ENCODE results near the gene CITED4.

CITED4 gene

GRCh38 chr1:40884055-40884795, 22.1 kb upstream of the CITED4 start:
- no peak for DNase-seq

DNA sequence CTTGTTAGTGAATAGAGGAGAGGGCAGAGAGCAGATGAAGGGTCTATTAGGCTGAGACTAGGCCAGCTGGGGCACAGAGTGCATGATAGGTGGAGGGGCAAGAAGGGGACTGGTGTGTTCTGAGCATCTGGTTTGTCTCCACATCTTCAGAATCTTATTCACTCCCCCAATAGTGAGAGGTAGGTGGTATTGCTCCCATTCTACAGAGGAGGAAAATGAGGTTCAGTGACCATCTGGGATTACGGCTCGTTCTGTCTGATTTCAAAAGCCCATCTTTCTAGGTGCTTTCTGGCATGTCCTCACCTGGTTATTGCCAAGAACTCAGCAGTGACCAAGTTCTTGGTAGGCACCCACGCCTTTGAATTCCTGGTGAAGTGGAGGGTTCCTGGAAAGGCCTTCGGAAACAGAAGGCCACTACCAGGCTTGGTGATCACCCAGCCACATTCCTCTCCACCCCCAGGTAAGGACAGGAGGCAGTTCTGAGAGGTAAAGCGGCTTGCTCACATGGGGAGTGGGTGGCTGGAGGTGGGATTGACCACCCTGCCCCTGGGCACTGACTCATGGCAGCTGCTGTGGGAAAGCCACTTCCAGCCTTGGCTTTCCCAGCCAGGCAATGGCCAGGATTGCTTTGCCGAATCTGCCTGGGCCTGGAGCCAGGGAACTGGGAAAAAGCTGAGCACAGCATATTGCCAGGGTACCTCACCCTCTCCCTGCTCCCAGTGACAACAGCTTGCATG, 18.8 kb upstream of the CITED4 start:
- DNase-seq: no peak

DNA sequence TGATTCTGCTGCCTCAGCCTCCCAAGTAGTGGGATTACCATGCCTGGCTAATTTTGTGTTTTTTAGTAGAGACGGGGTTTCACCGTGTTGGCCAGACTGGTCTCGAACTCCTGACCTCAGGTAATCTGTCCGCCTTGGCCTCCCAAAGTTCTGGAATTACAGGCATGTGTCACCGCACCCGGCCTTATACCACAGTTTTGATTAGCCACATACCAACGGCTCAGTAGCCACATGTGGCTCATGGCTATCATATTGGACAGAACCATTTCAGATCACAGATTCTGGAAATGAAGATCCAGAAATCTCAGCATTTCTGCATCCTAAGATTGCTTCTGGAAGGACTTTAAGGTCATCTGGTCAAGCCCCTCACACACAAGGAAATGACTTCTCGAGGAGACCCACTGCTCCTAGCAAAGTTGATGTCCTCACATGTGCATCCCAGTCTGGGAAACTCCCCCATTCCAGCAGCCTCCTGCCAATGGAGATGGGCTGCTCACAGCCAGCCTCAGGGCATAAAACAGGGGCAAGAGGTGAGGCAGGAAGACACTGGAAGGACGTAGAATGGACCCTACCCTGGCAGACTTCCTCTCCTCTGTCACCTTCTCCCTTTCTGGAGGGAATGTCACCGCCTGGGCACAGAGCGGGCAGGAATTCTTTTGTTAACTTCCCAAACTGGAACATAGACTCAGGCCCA, 17.5 kb upstream of the CITED4 start:
- DNase-seq: no peak

DNA sequence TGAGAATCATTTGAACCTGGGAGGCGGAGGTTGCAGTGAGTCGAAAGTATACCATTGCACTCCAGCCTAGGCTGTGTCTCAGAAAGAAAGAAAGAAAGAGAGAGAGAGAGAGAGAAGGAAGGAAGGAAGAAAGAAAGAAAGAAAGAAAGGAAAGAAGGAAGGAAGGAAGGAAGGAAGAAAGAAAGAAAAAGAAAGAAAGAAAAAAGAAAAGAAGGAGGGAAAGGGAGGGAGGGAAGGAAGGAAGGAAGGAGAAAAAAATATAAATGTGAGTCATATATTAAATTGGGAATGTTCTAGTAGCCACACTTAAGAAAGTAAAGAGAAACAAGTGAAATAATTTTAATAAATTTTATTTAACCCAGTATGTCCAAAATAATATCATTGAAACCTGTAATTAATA, 16.7 kb upstream of the CITED4 start:
- no peak for DNase-seq

- peak; percentile 42 for DNase-seq
Observed at GRCh38 chr1:40877698-40878097, 15.5 kb upstream of the CITED4 start.

- no peak for DNase-seq
Observed at GRCh38 chr1:40876891-40877290, 14.7 kb upstream of the CITED4 start.

- no peak for DNase-seq
Observed at GRCh38 chr1:40876436-40876761, 14.2 kb upstream of the CITED4 start.

DNA sequence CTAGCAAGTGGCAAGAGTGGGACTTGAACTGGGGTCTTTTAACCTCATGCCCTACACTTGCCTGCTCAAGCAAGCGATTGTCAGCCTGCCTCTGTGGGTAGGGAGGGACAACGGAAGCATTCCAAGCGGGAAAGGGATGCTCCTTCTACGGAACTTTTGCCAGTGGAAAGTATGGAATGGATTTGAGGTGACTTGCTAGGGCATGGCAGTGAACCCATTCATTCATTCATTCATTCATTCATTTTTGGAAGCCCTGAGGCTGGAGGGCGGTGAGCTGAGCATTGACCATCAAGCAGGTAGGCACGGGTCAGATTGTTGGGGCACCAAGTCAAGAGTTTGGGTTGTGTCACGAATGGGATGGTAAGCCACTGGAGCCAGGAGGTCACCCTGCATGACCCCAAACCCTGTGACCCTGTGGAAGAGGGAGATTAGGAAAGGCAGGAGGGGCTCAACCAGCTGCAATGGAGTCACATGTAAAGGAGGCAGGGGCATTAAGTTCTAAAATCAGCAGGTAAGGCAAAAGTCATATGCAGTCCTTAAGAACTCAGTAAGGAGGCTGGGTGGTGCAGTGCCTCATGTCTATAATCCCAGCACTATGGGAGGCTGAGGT, 11.8 kb upstream of the CITED4 start:
- no peak for DNase-seq

GRCh38 chr1:40872276-40872675, 10.1 kb upstream of the CITED4 start:
- no peak for DNase-seq

DNA sequence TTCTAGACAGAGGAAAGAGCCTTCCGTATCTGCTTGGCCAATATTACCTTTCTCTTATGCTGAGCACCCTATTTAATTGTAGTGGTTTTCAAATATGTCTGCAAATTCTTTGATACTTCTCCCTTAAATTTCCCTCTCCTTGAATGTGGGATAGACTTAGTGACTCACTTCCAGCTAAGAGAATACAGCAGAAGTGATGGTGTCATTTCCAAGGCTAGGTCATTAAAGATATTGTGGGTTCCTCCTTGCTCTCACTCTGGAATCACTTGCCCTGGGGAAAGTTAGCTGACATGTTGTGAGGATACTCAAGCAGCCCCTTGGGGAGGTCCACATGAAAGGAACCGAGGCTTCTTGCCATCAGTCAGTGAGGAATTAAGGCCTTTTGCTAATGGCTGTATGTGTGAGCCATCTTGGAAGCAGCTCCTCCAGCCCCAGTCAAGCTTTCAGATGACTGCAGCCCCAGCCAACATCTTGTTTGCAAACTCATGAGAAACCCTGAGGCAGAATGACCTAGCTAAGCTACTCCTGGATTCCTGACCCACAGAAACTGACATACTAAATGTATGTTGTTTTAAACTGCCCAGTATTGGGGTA, 8.1 kb upstream of the CITED4 start:
- no peak for DNase-seq

- no peak for DNase-seq
Observed at GRCh38 chr1:40868051-40868723, 6.0 kb upstream of the CITED4 start.

DNA sequence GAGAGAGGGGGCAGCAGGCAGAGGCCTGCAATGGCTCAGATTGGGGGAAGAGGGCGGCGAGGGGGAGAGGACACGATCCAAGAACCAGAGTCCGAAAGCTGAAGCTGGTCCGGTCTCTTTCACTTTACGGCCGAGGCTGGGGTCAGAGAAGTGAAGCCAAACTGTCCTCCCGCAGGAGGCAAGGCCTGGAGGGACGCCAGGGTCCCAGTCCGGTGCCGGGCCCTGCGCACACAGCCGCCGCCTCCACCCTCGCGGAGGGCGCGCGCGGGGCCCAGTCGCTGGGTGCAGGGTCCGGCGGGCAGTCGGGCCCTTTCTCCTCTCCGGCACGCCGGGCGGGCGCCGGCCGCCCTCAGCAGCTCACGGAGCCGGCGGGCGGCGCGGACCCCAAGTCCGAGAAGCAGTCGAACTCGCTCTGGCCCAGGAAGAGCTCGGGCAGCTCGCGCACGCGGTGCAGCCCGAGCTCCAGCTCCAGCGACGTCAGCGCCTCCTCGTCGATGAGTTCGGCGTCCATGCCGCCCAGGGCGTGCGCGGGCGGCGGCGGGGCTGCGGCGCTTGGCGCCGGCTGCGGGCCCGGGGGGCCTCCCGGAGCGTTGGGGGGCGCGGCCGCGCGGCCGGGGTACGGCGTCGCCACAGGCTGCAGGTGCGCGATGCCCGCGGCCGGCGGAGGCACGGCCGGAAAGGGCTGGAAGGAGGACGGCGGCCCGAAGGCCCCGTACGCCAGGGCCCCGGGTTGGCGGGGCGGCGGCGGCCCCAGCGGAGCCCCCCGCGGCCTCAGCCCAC, 749 bp downstream of the CITED4 start:
- no peak for DNase-seq

DNA sequence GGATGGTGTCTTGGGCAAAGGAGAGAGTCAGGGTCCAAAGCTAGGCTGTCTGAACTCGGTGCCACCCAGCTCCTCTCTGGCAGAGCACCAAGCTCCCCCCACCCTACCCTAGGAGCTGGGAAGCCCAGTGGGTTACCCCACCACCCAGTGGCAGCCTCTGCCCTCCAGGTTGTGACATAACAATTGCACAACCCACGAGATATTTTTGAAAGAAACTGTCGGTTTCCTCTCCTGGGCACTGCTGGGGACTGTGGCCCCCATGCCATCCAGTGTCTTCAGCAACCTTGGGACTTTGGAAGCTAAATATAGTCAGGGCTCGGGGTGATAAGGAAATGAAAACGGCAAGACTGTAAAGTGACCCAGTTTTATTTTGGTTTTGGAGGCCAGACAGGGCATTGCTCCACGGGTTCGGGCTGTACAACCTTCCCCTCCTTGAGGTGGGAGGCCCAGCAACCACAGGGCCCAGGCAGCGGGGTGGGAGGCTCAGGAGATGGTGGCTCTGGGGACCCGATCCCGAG, 1.4 kb downstream of the CITED4 start:
- no peak for DNase-seq

- no peak for DNase-seq
Observed at GRCh38 chr1:40858856-40859416, 3.2 kb downstream of the CITED4 start.

GRCh38 chr1:40857737-40858136, 4.4 kb downstream of the CITED4 start:
- DNase-seq: no peak

DNA sequence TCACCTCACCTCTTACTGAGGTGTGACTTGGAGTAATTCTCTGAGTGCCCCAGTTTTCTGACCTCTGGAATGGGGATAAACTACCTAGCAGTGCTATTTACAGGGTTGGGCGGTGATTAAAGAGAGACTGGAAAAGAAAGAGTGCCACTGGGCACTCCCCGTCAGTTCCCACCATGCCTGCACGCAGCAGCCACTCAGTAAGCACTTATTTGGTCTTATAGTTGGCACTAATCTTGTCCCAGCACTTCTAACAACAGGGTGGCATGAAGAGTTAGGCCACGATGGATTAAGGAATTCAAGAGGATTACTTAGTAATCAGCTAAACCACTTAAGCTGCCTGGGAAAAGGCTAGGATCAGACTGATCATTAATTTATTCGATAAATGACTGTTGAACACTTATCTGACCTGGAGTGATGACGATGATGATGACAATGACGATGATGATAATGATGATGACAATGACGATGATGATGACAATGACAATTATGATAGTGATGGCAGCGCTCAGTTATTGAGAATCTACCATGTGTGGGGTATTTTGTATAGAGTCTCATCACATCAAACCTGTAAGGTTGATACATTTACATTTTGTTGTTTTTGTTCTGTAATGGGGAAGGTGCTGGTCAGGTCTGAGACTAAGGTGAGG, 5.4 kb downstream of the CITED4 start:
- no peak for DNase-seq

GRCh38 chr1:40856116-40856515, 6.0 kb downstream of the CITED4 start:
- DNase-seq: no peak

DNA sequence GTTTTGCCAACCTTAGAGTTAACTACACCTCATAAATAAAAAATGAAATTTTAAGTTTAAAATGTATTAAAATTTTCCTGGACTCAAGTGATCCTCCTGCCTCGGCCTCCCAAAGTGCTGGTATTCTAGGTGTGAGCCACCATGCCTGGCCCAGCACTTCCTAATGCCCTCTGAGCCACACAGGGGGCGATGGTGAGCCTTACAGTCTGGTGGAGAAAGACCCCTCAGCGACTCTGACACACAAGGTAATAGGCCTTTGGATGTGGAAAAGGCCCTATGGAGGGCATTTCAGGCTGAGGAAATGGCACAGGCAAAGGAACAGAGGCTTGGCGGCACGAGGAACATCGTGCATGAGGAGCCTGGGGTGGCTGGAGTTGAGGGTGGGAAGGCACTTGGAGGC, 6.7 kb downstream of the CITED4 start:
- DNase-seq: no peak

DNA sequence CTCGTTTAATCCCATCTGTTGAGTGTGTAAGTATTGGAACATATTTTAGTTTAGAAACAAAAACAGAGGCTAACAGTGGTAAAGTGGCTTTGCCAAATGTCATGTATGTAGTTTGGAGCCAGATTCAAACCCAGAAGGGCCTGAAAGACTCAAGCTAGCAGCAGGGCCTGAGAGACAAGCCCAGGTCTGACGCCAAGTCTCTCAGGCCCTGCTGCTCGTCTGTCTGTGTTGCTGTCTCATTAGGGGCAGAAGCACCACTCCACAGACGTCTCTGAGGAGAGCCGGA, 8.3 kb downstream of the CITED4 start:
- DNase-seq: no peak

GRCh38 chr1:40853113-40853884, 8.9 kb downstream of the CITED4 start:
- DNase-seq: no peak

All from NK-92 treated with Interleukin-12 subunit alpha and Interleukin-12 subunit beta, amount 100 ng/mL, for 24 hours (cell line).